Measurements from ENCODE around the gene ERGIC1.
A peak's percentile ranks its signal among the peaks of the same experiment; 100 is the strongest.

The ERGIC1 gene

GRCh38 chr5:172866802-172867748 lies 33.0 kb downstream of the ERGIC1 start:
- no peak for DNase-seq

GRCh38 chr5:172867761-172868435 lies 33.8 kb downstream of the ERGIC1 start:
- DNase-seq: no peak

GRCh38 chr5:172868436-172868923 lies 34.4 kb downstream of the ERGIC1 start:
- DNase-seq: peak; percentile 70

- peak; percentile 84 for DNase-seq
These were observed 35.0 kb downstream of the ERGIC1 start for GRCh38 chr5:172868924-172869591.

GRCh38 chr5:172869691-172870090 lies 35.6 kb downstream of the ERGIC1 start:
- DNase-seq: no peak

GRCh38 chr5:172870291-172870714 lies 36.3 kb downstream of the ERGIC1 start:
- DNase-seq: peak; percentile 96

GRCh38 chr5:172870715-172871461 lies 36.8 kb downstream of the ERGIC1 start:
- no peak for DNase-seq

- DNase-seq: no peak
These were observed 37.5 kb downstream of the ERGIC1 start for GRCh38 chr5:172871536-172871935.

- no peak for DNase-seq
These were observed 37.9 kb downstream of the ERGIC1 start for GRCh38 chr5:172871982-172872381.

GRCh38 chr5:172872997-172873491 lies 39.0 kb downstream of the ERGIC1 start:
- DNase-seq: no peak

- DNase-seq: no peak
These were observed 39.5 kb downstream of the ERGIC1 start for GRCh38 chr5:172873513-172873912.

- no peak for DNase-seq
These were observed 40.8 kb downstream of the ERGIC1 start for GRCh38 chr5:172874647-172875504.

- DNase-seq: no peak
These were observed 41.6 kb downstream of the ERGIC1 start for GRCh38 chr5:172875505-172876279.

GRCh38 chr5:172876578-172876977 lies 42.5 kb downstream of the ERGIC1 start:
- no peak for DNase-seq

GRCh38 chr5:172877466-172878260 lies 43.6 kb downstream of the ERGIC1 start:
- peak; percentile 37 for DNase-seq

GRCh38 chr5:172878585-172878932 lies 44.5 kb downstream of the ERGIC1 start:
- DNase-seq: no peak

GRCh38 chr5:172878933-172879752 lies 45.1 kb downstream of the ERGIC1 start:
- no peak for DNase-seq

- no peak for DNase-seq
These were observed 47.8 kb downstream of the ERGIC1 start for GRCh38 chr5:172881691-172882370.
